HEK293 (cell line): ENCODE measurements around the gene RDH5.

ENCODE experiments used
- EGR2 ChIP-seq: fragments of 450-650 bp; formaldehyde crosslinking; IDR thresholded peaks from 2 replicates; pipeline ENCODE4 v1.5.1; 2016; ENCODE audit warnings: low read depth, missing biosample characterization, missing genetic modification characterization
- GLI4 ChIP-seq: fragments of 450-650 bp; formaldehyde crosslinking; IDR thresholded peaks from 2 replicates; pipeline ENCODE4 v1.5.1; 2016; ENCODE audit warnings: missing biosample characterization, missing genetic modification characterization
- GLIS2 ChIP-seq: fragments of 450-650 bp; formaldehyde crosslinking; IDR thresholded peaks from 2 replicates; pipeline ENCODE4 v1.5.1; 2016; ENCODE audit warnings: missing biosample characterization, missing genetic modification characterization
- KLF1 ChIP-seq: fragments of 450-650 bp; formaldehyde crosslinking; IDR thresholded peaks from 2 replicates; pipeline ENCODE4 v1.5.1; 2016; ENCODE audit warnings: missing biosample characterization, missing genetic modification characterization
- MYNN ChIP-seq: fragments of 450-650 bp; formaldehyde crosslinking; IDR thresholded peaks from 2 replicates; pipeline ENCODE4 v1.5.1; 2016; ENCODE audit warnings: missing biosample characterization, missing genetic modification characterization, borderline replicate concordance
- MZF1 ChIP-seq: fragments of 450-650 bp; formaldehyde crosslinking; IDR thresholded peaks from 2 replicates; pipeline ENCODE4 v1.5.1; 2017; ENCODE audit warnings: missing biosample characterization, missing genetic modification characterization, borderline replicate concordance
- REPIN1 ChIP-seq: fragments of 450-650 bp; formaldehyde crosslinking; IDR thresholded peaks from 2 replicates; pipeline ENCODE4 v1.5.1; 2017; ENCODE audit warnings: missing biosample characterization, missing genetic modification characterization, low read depth
- SALL2 ChIP-seq: fragments of 450-650 bp; formaldehyde crosslinking; IDR thresholded peaks from 2 replicates; pipeline ENCODE4 v1.5.0; 2017; ENCODE audit warnings: missing biosample characterization, mild to moderate bottlenecking, missing genetic modification characterization, borderline replicate concordance
- SP2 ChIP-seq: fragments of 450-650 bp; formaldehyde crosslinking; IDR thresholded peaks from 2 replicates; pipeline ENCODE4 v1.5.1; 2016; ENCODE audit warnings: missing biosample characterization, missing genetic modification characterization
- SP3 ChIP-seq: fragments of 450-650 bp; formaldehyde crosslinking; IDR thresholded peaks from 2 replicates; pipeline ENCODE4 v1.5.1; 2016; ENCODE audit warnings: missing biosample characterization, missing genetic modification characterization
- TCF7L2 ChIP-seq: IDR thresholded peaks from 2 replicates; pipeline ENCODE4 v1.6.1; 2011; ENCODE audit warnings: low read depth, mild to moderate bottlenecking, inconsistent platforms, low read length, moderate library complexity, borderline replicate concordance
- YY1 ChIP-seq: fragments of 450-650 bp; formaldehyde crosslinking; IDR thresholded peaks from 2 replicates; pipeline ENCODE4 v1.5.1; 2018; ENCODE audit warnings: missing biosample characterization, missing genetic modification characterization
- ZBTB7A ChIP-seq: fragments of 450-650 bp; formaldehyde crosslinking; IDR thresholded peaks from 2 replicates; pipeline ENCODE4 v1.5.1; 2016; ENCODE audit warnings: low read depth, missing biosample characterization, missing genetic modification characterization
- ZFHX2 ChIP-seq: fragments of 450-650 bp; formaldehyde crosslinking; conservative IDR thresholded peaks from 2 replicates; pipeline ENCODE4 v1.5.1; 2016; ENCODE audit warnings: missing biosample characterization, missing genetic modification characterization
- ZFP41 ChIP-seq: fragments of 450-650 bp; formaldehyde crosslinking; IDR thresholded peaks from 2 replicates; pipeline ENCODE4 v1.5.1; 2016; ENCODE audit warnings: missing biosample characterization, missing genetic modification characterization, borderline replicate concordance
- ZNF19 ChIP-seq: fragments of 450-650 bp; formaldehyde crosslinking; IDR thresholded peaks from 2 replicates; pipeline ENCODE4; 2016; ENCODE audit warnings: missing biosample characterization, missing genetic modification characterization, low read depth
- ZNF366 ChIP-seq: fragments of 450-650 bp; formaldehyde crosslinking; conservative IDR thresholded peaks from 2 replicates; pipeline ENCODE4 v1.5.1; 2016; ENCODE audit warnings: missing biosample characterization, missing genetic modification characterization
- ZNF423 ChIP-seq: fragments of 450-650 bp; formaldehyde crosslinking; IDR thresholded peaks from 2 replicates; pipeline ENCODE4 v1.5.1; 2016; ENCODE audit warnings: missing biosample characterization, missing genetic modification characterization
- ZNF510 ChIP-seq: fragments of 450-650 bp; formaldehyde crosslinking; IDR thresholded peaks from 2 replicates; pipeline ENCODE4 v1.5.1; 2018; ENCODE audit warnings: mild to moderate bottlenecking, missing genetic modification characterization, missing biosample characterization; ENCODE audit not compliant: insufficient replicate concordance
- ZNF658 ChIP-seq: fragments of 450-650 bp; formaldehyde crosslinking; IDR thresholded peaks from 2 replicates; pipeline ENCODE4; 2016; ENCODE audit warnings: missing biosample characterization, missing genetic modification characterization
- ZSCAN23 ChIP-seq: fragments of 450-650 bp; formaldehyde crosslinking; IDR thresholded peaks from 2 replicates; pipeline ENCODE4 v1.5.1; 2016; ENCODE audit warnings: missing biosample characterization, missing genetic modification characterization
- TF ChIP-seq, protein P1 (sequence below): fragments of 450-650 bp; formaldehyde crosslinking; IDR thresholded peaks from 2 replicates; pipeline ENCODE4 v1.5.1; 2016; ENCODE audit warnings: missing biosample characterization, missing genetic modification characterization
- TF ChIP-seq, protein P2 (sequence below): fragments of 450-650 bp; formaldehyde crosslinking; IDR thresholded peaks from 2 replicates; pipeline ENCODE4 v1.5.1; 2016; ENCODE audit warnings: missing biosample characterization, missing genetic modification characterization, borderline replicate concordance
- TF ChIP-seq, protein P3 (sequence below): fragments of 450-650 bp; formaldehyde crosslinking; IDR thresholded peaks from 2 replicates; pipeline ENCODE4 v1.5.1; 2016; ENCODE audit warnings: missing biosample characterization, missing genetic modification characterization
- TF ChIP-seq, protein P4 (sequence below): fragments of 450-650 bp; formaldehyde crosslinking; IDR thresholded peaks from 2 replicates; pipeline ENCODE4 v1.5.1; 2016; ENCODE audit warnings: missing biosample characterization, missing genetic modification characterization
- TF ChIP-seq, protein P5 (sequence below): fragments of 450-650 bp; formaldehyde crosslinking; optimal IDR thresholded peaks from 2 replicates; pipeline ENCODE3; 2016; ENCODE audit warnings: missing biosample characterization, mild to moderate bottlenecking, missing genetic modification characterization

RDH5 gene

DNA sequence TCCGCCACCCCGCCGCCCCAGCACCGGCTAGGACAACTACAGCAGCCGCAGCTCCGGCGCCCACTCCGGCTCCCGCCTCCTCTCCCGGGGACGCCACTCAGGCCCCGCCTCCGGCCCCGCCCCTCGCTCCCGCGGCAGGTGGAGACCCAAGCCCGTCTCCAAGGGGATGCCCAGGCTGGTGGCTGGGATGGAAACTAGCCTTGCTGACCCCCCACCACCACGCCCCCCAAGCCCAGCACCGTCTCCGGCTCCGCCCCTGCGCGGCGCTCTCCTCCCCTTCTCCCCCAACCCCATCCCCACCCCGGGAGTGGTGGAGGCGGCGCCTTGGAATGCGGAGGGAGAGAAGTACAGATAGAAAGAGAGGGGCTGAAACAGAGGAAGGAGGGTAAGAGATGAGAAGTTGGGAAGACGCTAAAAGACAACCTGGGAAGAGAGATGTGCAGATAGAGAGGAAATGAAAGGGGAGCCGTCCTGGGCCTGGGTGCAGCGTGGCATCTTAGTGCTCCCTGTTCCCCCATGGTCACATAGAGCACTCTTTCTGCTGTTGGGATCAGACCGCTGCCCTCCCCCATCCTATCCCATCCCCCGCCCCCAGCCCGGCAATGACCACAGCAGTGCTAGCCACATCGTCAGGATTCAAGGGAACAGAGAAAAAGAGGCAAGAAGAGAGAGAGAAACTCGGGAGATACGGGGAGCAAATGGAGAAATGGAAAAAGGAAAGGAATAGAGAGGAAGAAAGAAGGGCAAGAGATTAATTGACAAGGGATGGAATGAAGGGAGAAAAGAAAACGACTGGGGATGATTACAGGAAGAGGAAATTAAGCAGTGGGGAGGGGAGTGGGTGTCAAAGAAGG, 12.1 kb upstream of the RDH5 start, which contains the start of gene ITGA7 (continued):
- TF ChIP-seq, protein P1, sequence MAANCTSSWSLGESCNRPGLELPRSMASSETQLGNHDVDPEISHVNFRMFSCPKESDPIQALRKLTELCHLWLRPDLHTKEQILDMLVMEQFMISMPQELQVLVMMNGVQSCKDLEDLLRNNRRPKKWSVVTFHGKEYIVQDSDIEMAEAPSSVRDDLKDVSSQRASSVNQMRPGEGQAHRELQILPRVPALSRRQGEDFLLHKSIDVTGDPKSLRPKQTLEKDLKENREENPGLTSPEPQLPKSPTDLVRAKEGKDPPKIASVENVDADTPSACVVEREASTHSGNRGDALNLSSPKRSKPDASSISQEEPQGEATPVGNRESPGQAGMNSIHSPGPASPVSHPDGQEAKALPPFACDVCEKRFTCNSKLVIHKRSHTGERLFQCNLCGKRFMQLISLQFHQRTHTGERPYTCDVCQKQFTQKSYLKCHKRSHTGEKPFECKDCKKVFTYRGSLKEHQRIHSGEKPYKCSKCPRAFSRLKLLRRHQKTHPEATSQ (tag by site-specific recombination): no peak
- TF ChIP-seq MZF1 (tag by site-specific recombination) (no peak), YY1 (tag by site-specific recombination) (no peak), REPIN1 (no peak), SP3 (tag by site-specific recombination) (peak; percentile 81), ZBTB7A (tag by site-specific recombination) (no peak), ZNF658 (no peak), GLI4 (no peak), ZNF19 (tag by site-specific recombination) (no peak), EGR2 (tag by site-specific recombination) (peak; percentile 38; the same call in 1 of the 2 replicates), ZNF366 (tag by site-specific recombination) (peak; percentile 76), MYNN (tag by site-specific recombination) (no peak), SALL2 (no peak), GLIS2 (peak; percentile 82), ZSCAN23 (tag by site-specific recombination) (no peak), ZNF510 (no peak), SP2 (tag by site-specific recombination) (peak; percentile 80), KLF1 (tag by site-specific recombination) (peak; percentile 26; the same call in 1 of the 2 replicates), ZFP41 (tag by site-specific recombination) (no peak), ZNF423 (tag by site-specific recombination) (no peak), ZFHX2 (peak; percentile 34), TCF7L2 (no peak)
- TF ChIP-seq, protein P2, sequence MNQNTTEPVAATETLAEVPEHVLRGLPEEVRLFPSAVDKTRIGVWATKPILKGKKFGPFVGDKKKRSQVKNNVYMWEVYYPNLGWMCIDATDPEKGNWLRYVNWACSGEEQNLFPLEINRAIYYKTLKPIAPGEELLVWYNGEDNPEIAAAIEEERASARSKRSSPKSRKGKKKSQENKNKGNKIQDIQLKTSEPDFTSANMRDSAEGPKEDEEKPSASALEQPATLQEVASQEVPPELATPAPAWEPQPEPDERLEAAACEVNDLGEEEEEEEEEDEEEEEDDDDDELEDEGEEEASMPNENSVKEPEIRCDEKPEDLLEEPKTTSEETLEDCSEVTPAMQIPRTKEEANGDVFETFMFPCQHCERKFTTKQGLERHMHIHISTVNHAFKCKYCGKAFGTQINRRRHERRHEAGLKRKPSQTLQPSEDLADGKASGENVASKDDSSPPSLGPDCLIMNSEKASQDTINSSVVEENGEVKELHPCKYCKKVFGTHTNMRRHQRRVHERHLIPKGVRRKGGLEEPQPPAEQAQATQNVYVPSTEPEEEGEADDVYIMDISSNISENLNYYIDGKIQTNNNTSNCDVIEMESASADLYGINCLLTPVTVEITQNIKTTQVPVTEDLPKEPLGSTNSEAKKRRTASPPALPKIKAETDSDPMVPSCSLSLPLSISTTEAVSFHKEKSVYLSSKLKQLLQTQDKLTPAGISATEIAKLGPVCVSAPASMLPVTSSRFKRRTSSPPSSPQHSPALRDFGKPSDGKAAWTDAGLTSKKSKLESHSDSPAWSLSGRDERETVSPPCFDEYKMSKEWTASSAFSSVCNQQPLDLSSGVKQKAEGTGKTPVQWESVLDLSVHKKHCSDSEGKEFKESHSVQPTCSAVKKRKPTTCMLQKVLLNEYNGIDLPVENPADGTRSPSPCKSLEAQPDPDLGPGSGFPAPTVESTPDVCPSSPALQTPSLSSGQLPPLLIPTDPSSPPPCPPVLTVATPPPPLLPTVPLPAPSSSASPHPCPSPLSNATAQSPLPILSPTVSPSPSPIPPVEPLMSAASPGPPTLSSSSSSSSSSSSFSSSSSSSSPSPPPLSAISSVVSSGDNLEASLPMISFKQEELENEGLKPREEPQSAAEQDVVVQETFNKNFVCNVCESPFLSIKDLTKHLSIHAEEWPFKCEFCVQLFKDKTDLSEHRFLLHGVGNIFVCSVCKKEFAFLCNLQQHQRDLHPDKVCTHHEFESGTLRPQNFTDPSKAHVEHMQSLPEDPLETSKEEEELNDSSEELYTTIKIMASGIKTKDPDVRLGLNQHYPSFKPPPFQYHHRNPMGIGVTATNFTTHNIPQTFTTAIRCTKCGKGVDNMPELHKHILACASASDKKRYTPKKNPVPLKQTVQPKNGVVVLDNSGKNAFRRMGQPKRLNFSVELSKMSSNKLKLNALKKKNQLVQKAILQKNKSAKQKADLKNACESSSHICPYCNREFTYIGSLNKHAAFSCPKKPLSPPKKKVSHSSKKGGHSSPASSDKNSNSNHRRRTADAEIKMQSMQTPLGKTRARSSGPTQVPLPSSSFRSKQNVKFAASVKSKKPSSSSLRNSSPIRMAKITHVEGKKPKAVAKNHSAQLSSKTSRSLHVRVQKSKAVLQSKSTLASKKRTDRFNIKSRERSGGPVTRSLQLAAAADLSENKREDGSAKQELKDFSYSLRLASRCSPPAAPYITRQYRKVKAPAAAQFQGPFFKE: no peak
- TF ChIP-seq, protein P3, sequence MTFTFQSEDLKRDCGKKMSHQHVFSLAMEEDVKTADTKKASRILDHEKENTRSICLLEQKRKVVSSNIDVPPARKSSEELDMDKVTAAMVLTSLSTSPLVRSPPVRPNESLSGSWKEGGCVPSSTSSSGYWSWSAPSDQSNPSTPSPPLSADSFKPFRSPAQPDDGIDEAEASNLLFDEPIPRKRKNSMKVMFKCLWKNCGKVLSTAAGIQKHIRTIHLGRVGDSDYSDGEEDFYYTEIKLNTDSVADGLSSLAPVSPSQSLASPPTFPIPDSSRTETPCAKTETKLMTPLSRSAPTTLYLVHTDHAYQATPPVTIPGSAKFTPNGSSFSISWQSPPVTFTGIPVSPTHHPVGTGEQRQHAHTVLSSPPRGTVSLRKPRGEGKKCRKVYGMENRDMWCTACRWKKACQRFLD (tag by site-specific recombination): no peak
- TF ChIP-seq, protein P4, sequence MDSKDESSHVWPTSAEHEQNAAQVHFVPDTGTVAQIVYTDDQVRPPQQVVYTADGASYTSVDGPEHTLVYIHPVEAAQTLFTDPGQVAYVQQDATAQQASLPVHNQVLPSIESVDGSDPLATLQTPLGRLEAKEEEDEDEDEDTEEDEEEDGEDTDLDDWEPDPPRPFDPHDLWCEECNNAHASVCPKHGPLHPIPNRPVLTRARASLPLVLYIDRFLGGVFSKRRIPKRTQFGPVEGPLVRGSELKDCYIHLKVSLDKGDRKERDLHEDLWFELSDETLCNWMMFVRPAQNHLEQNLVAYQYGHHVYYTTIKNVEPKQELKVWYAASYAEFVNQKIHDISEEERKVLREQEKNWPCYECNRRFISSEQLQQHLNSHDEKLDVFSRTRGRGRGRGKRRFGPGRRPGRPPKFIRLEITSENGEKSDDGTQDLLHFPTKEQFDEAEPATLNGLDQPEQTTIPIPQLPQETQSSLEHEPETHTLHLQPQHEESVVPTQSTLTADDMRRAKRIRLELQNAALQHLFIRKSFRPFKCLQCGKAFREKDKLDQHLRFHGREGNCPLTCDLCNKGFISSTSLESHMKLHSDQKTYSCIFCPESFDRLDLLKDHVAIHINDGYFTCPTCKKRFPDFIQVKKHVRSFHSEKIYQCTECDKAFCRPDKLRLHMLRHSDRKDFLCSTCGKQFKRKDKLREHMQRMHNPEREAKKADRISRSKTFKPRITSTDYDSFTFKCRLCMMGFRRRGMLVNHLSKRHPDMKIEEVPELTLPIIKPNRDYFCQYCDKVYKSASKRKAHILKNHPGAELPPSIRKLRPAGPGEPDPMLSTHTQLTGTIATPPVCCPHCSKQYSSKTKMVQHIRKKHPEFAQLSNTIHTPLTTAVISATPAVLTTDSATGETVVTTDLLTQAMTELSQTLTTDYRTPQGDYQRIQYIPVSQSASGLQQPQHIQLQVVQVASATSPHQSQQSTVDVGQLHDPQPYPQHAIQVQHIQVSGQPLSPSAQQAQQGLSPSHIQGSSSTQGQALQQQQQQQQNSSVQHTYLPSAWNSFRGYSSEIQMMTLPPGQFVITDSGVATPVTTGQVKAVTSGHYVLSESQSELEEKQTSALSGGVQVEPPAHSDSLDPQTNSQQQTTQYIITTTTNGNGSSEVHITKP (tag by site-specific recombination): peak; percentile 99
- TF ChIP-seq, protein P5, sequence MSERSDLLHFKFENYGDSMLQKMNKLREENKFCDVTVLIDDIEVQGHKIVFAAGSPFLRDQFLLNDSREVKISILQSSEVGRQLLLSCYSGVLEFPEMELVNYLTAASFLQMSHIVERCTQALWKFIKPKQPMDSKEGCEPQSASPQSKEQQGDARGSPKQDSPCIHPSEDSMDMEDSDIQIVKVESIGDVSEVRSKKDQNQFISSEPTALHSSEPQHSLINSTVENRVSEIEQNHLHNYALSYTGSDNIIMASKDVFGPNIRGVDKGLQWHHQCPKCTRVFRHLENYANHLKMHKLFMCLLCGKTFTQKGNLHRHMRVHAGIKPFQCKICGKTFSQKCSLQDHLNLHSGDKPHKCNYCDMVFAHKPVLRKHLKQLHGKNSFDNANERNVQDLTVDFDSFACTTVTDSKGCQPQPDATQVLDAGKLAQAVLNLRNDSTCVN (tag by site-specific recombination): peak; percentile 42
